Uterus (tissue), 4 donors: Measurements from ENCODE around the gene PLXNA4. TPM values are rescaled to one million over a fixed set of nuclear protein-coding genes. Genes with fewer than 3 reads are reported as not detected.

ENCODE experiments used
- DNase-seq, 2 donors: peaks; one replicate each; pipeline ENCODE4 v3.0.0-alpha.2; 2019 to 2020
- H3K27ac ChIP-seq, 2 donors: fragments of 200-600 bp; sonication (generic); 1 replicate in 1 of 2; 2 replicates in 1 of 2; pipeline ENCODE4 v1.5.1; 2016 to 2018
- H3K27me3 ChIP-seq, 2 donors: fragments of 200-600 bp; sonication (generic); one replicate each; pipeline ENCODE4 v1.5.1; 2018 to 2019; ENCODE audit warnings: control low read depth in 1 of 2
- H3K36me3 ChIP-seq, 2 donors: fragments of 200-600 bp; sonication (generic); one replicate each; pipeline ENCODE4 v1.5.1; 2019; ENCODE audit warnings: control low read depth in 1 of 2
- H3K4me1 ChIP-seq, 2 donors: fragments of 200-600 bp; sonication (generic); one replicate each; pipeline ENCODE4 v1.5.1; 2018 to 2019; ENCODE audit warnings: control low read depth in 1 of 2
- H3K4me3 ChIP-seq, 2 donors: fragments of 200-600 bp; sonication (generic); 1 replicate in 1 of 2; 2 replicates in 1 of 2; pipeline ENCODE4 v1.5.1; 2018 to 2019; ENCODE audit warnings: mild to moderate bottlenecking in 1 of 2
- H3K9me3 ChIP-seq, 2 donors: fragments of 200-600 bp; sonication (generic); one replicate each; pipeline ENCODE4 v1.5.1; 2019; ENCODE audit warnings: control low read depth in 1 of 2
- POLR2A ChIP-seq, 2 donors: fragments of 450-650 bp; IDR thresholded peaks; one replicate each; pipeline ENCODE4 v1.6.1; 2016; ENCODE audit warnings: antibody characterized with exemption in 2 of 2, mild to moderate bottlenecking in 1 of 2, moderate library complexity in 1 of 2
- intact Hi-C: fragments of 100-400 bp; cut with DNase I; formaldehyde crosslinking; loops from one replicate; pipeline ENCODE4 v1.15.1; 2023; ENCODE audit warnings: low total_unique reads
- total RNA-seq, 4 donors: library from RNA; depleted of rRNA in 3 of 4; stranded (reverse); fragments of >200 nt in 3 of 4; gene quantifications; one replicate each; pipeline versions ENCODE4 v1.1.0 to v1.2.4, GENCODE V29; 2014 to 2023
- TF ChIP-seq, protein P1 (sequence below), 4 experiments: fragments of 200-600 bp in 2 of 4; fragments of 450-650 bp in 2 of 4; sonication (generic) in 2 of 4; IDR thresholded peaks; one replicate each; pipeline ENCODE4 v1.5.1; 2016 to 2019; ENCODE audit warnings: antibody characterized with exemption in 4 of 4, mild to moderate bottlenecking in 2 of 4, moderate library complexity in 1 of 4
- donor health status: DM: yes; HTN: yes; CAD: no.

PLXNA4 gene
- total RNA-seq, 4 donors from 2014 or later, result 4.1 to 16.5 (median 7.7) TPM

DNA sequence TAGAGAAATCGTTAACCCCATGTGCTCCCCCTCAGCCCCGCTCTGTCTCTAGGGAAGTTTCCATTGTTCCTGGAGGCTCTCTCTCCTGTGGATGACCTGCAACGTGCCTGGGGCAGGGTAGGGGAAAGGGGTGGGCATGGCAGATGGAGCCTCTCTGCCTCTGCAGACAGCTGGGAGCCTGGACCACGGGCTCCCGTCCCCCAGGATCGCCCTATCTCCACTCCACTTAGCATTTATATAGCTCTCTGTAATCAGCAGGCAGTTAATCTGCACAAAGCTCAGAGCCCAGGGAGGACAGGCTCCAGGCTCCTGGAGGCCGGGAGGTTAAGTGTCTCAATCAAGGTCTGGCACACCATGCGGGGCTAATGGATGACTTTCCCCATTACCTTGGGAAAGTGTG, 369.7 kb downstream of the PLXNA4 start:
- H3K4me1 ChIP-seq, result no peaks in the 10 kb centered on the region
- H3K4me3 ChIP-seq, result no peak overlapping the region
- no peak for TF ChIP-seq POLR2A (IDR thresholded peaks at IDR 0.05)
- TF ChIP-seq, protein P1, sequence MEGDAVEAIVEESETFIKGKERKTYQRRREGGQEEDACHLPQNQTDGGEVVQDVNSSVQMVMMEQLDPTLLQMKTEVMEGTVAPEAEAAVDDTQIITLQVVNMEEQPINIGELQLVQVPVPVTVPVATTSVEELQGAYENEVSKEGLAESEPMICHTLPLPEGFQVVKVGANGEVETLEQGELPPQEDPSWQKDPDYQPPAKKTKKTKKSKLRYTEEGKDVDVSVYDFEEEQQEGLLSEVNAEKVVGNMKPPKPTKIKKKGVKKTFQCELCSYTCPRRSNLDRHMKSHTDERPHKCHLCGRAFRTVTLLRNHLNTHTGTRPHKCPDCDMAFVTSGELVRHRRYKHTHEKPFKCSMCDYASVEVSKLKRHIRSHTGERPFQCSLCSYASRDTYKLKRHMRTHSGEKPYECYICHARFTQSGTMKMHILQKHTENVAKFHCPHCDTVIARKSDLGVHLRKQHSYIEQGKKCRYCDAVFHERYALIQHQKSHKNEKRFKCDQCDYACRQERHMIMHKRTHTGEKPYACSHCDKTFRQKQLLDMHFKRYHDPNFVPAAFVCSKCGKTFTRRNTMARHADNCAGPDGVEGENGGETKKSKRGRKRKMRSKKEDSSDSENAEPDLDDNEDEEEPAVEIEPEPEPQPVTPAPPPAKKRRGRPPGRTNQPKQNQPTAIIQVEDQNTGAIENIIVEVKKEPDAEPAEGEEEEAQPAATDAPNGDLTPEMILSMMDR (IDR thresholded peaks at IDR 0.05), result no peak

DNA sequence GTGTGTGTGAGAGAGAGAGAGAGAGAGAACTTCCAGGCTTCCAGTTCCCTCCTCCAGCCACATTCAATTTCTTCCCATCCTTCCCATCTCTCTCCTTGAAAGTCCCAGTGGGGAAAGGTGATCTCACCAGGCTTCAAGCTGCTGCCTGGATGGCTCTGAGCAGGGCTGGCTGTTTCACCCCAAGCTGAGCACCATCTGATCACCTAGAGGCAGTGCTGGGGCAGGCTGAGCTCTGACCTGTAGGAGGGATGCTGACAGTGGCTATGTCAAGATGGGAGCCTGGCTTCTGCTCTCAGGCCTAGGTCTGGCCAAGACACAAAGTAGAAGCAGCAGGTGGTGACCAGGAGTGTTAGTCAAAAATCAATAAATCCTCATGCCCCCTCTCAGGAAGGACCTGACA, 370.8 kb downstream of the PLXNA4 start:
- no peaks in the 10 kb centered on the region for H3K9me3 ChIP-seq
- no peaks in the 10 kb centered on the region for H3K36me3 ChIP-seq
- H3K4me1 ChIP-seq, result no peaks in the 10 kb centered on the region
- no peak overlapping the region for H3K4me3 ChIP-seq
- H3K27me3 ChIP-seq, result no peaks in the 10 kb centered on the region
- TF ChIP-seq POLR2A (IDR thresholded peaks at IDR 0.05), result no peak
- TF ChIP-seq, protein P1 (IDR thresholded peaks at IDR 0.05), result no peak
- intact Hi-C loops, result no loop called here
- DNase-seq, result no peak
- no peak overlapping the region for H3K27ac ChIP-seq

More for the DNA sequence above, 369.7 kb downstream of the PLXNA4 start:
- intact Hi-C loops, result no loop called here
- no peak overlapping the region for H3K27ac ChIP-seq
- H3K36me3 ChIP-seq, result no peaks in the 10 kb centered on the region
- DNase-seq, result no peak
- H3K9me3 ChIP-seq, result no peaks in the 10 kb centered on the region
- H3K27me3 ChIP-seq, result no peaks in the 10 kb centered on the region

DNA sequence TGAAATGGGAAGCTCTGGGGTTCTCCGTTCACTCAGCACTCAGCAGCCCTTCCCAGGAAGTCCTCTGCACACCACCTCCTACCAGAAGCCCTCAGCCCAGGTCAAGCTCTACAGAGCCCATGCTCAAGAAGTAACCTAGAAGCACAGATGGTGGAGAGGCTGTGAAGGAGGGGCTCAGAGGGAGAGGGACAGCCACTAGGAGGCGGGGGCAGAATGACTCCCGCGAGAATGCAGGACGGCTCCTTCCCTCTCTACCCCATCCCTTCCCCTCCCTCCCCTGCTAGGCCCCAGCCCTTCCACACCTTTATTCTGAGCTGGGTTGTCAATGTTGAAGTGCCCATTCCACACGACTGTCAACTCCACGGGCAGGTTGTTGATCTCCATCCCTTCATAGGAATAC, 373.2 kb downstream of the PLXNA4 start:
- no peak overlapping the region for H3K27ac ChIP-seq
- TF ChIP-seq, protein P1 (IDR thresholded peaks at IDR 0.05), result no peak
- no peak for TF ChIP-seq POLR2A (IDR thresholded peaks at IDR 0.05)
- no peaks in the 10 kb centered on the region for H3K4me1 ChIP-seq
- H3K27me3 ChIP-seq, result no peaks in the 10 kb centered on the region
- no peak for DNase-seq
- H3K36me3 ChIP-seq, result no peaks in the 10 kb centered on the region
- H3K9me3 ChIP-seq, result no peaks in the 10 kb centered on the region
- intact Hi-C loops, result no loop called here
- no peak overlapping the region for H3K4me3 ChIP-seq

DNA sequence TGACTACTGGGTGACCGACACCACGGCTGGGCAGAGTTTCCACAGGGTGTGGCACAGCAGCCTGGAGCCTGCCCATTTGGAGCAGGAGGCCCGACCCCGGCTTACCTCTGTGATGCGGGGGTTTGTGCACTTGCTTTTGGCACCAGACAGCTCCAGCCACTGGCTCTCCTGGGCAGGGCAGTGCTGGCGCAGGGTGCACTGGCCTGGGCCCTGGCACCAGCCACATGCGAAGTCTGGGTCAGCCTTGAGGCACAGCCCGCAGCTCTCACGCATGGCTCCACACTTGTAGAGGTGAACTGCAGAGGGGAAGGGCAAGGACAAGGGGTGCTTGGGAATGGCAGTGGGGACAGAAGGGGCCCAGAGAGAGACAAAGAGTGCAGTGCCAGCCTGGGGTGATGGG, 373.7 kb downstream of the PLXNA4 start:
- Histone ChIP-seq H3K4me3 (no peak overlapping the region), H3K36me3 (no peaks in the 10 kb centered on the region), H3K27me3 (no peaks in the 10 kb centered on the region), H3K27ac (no peak overlapping the region), H3K9me3 (no peaks in the 10 kb centered on the region), H3K4me1 (no peaks in the 10 kb centered on the region)
- TF ChIP-seq POLR2A (IDR thresholded peaks at IDR 0.05), result no peak
- TF ChIP-seq, protein P1 (IDR thresholded peaks at IDR 0.05), result no peak
- intact Hi-C loops, result no loop called here
- DNase-seq, result no peak

DNA sequence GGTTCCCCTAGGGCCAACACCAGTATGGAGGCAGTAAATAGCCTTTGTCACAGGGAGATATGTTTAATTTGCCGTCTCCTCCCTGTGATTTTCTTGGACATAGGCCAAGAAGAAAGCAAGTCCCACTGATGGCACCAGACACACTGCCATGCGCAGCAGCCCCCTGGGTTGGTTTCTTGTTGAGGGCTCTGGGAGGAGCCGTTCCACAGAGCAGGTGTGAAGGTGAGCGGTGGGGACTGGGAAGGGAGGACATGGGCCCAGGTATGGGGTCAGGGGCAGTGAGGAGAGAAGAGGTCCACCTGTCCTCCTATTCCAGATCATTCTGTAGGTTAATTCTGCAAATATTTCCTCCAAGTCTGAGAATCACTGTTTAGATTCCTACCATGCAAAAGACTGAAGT, 376.1 kb downstream of the PLXNA4 start:
- Histone ChIP-seq H3K4me1 (no peaks in the 10 kb centered on the region), H3K9me3 (no peaks in the 10 kb centered on the region), H3K4me3 (no peak overlapping the region), H3K36me3 (no peaks in the 10 kb centered on the region), H3K27ac (no peak overlapping the region), H3K27me3 (no peaks in the 10 kb centered on the region)
- intact Hi-C loops, result no loop called here
- DNase-seq, result no peak
- TF ChIP-seq POLR2A (IDR thresholded peaks at IDR 0.05), result no peak

DNA sequence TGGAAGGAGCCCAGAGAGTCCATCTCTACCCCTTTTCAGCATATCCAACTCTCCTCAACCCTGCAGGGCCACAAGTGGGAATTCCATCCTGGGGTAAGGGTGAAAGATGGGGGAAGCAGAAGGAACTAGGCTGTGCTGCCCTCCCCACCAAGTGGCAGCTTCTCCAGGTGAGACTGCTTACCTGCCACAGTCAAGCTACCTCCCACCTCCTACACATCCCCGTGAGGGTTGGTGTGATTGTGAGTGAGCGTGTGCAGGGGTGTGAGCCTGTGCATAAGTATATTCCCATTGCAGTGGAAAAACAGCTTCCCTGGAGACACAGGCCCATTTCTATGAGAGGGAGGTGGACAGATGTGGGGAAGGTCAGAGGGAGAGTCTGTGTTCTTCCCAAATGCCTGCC, 376.6 kb downstream of the PLXNA4 start:
- Histone ChIP-seq H3K27ac (no peak overlapping the region), H3K27me3 (no peaks in the 10 kb centered on the region), H3K9me3 (no peaks in the 10 kb centered on the region), H3K36me3 (no peaks in the 10 kb centered on the region), H3K4me3 (no peak overlapping the region), H3K4me1 (no peaks in the 10 kb centered on the region)
- no peak for DNase-seq
- intact Hi-C loops, result no loop called here
- TF ChIP-seq POLR2A (IDR thresholded peaks at IDR 0.05), result no peak
- TF ChIP-seq, protein P1 (IDR thresholded peaks at IDR 0.05), result no peak
